ENCODE data around the gene CPZ. TPM values are rescaled to one million over a fixed set of nuclear protein-coding genes. Genes with fewer than 3 reads are reported as not detected.

CPZ gene
- total and polyA plus RNA-seq, 4 donors: 11.9 to 82.0 (median 32.4) TPM

GRCh38 chr4:8666581-8666980 lies 74.0 kb downstream of the CPZ start:
- peaks cover 5% of the 10 kb centered on the region for H3K27me3 ChIP-seq (ENCODE audit: control insufficient read depth, insufficient read depth, low read length)
- 92% methylated on average over 3 of the region's 6 CpGs for WGBS (ENCODE audit: insufficient coverage)
- no peak overlapping the region for H3K27ac ChIP-seq (ENCODE audit: low read depth, low read length)
- H3K4me1 ChIP-seq (ENCODE audit: control insufficient read depth, insufficient read depth, low read length): no peaks in the 10 kb centered on the region
- no peak for DNase-seq (ENCODE audit: low read depth in 4 of 6, low spot score in 6 of 6)
- H3K9me3 ChIP-seq (ENCODE audit: control insufficient read depth, insufficient read depth, low read length): no peaks in the 10 kb centered on the region
- no peaks in the 10 kb centered on the region for H3K36me3 ChIP-seq (ENCODE audit: control insufficient read depth, insufficient read depth, low read length)
- no peak overlapping the region for H3K4me3 ChIP-seq (ENCODE audit: low read depth, low read length)

Other genes with a start within 250 kb of the CPZ start
- 10 to 100 TPM; 25.1 to 28.7 TPM for gene ACOX3, start 152.0 kb upstream of the CPZ start, total RNA-seq
- 10 to 100 TPM; 21.2 to 22.1 TPM for gene ACOX3, start 152.0 kb upstream of the CPZ start, polyA plus RNA-seq (ENCODE audit: insufficient read length in 2 of 2)
- gene TRMT44, start 152.0 kb upstream of the CPZ start, total RNA-seq: 10 to 100 TPM; 14.1 to 23.1 TPM
- gene TRMT44, start 152.0 kb upstream of the CPZ start, polyA plus RNA-seq (ENCODE audit: insufficient read length in 2 of 2): 10 to 100 TPM; 13.9 to 17.0 TPM
- gene GPR78, start 12.4 kb upstream of the CPZ start, total RNA-seq: 1 to 10 TPM in 1 of 2 donors, under 1 TPM in 1; 0.89 to 3.0 TPM
- 1 to 10 TPM in 1 of 2 donors, not detected in 1; 1.1 TPM for gene GPR78, start 12.4 kb upstream of the CPZ start, polyA plus RNA-seq (ENCODE audit: insufficient read length in 2 of 2)